HG02981 (cell line): Measurements from ENCODE around the gene GINS1.
"Not testable (repeated sequence)": the region's sequence is repeated elsewhere in the genome, so short reads cannot be mapped to it uniquely, and the experiment has no call there.

Source experiments
- ATAC-seq: cut with Tn5 transposase; IDR thresholded peaks from one replicate; pipeline ENCODE4 v1.9.1; 2021; ENCODE audit warnings: mild to moderate bottlenecking, moderate library complexity; ENCODE audit not compliant: unreplicated experiment

GINS1 gene

GRCh38 chr20:25473297-25473696 is 65.8 kb downstream of the GINS1 start:
- not testable (repeated sequence) for ATAC-seq

GRCh38 chr20:25476106-25477013 is 68.9 kb downstream of the GINS1 start:
- ATAC-seq = no peak

GRCh38 chr20:25477014-25477882 is 69.8 kb downstream of the GINS1 start:
- no peak for ATAC-seq

GRCh38 chr20:25478889-25479568 is 71.6 kb downstream of the GINS1 start:
- no peak for ATAC-seq

GRCh38 chr20:25479638-25480037 is 72.2 kb downstream of the GINS1 start:
- no peak for ATAC-seq

- ATAC-seq = no peak
These were observed 72.7 kb downstream of the GINS1 start for GRCh38 chr20:25480156-25480555.

GRCh38 chr20:25480797-25481196 is 73.3 kb downstream of the GINS1 start:
- ATAC-seq = no peak

- ATAC-seq = no peak
These were observed 73.9 kb downstream of the GINS1 start for GRCh38 chr20:25481235-25481917.

- no peak for ATAC-seq
These were observed 74.4 kb downstream of the GINS1 start for GRCh38 chr20:25481918-25482253.

- ATAC-seq = no peak
These were observed 76.1 kb downstream of the GINS1 start for GRCh38 chr20:25483431-25484132.

- ATAC-seq = no peak
These were observed 76.9 kb downstream of the GINS1 start for GRCh38 chr20:25484224-25484846.

GRCh38 chr20:25484911-25485511 is 77.5 kb downstream of the GINS1 start:
- ATAC-seq = no peak

GRCh38 chr20:25485872-25486271 is 78.4 kb downstream of the GINS1 start:
- ATAC-seq = no peak

- ATAC-seq = no peak
These were observed 78.9 kb downstream of the GINS1 start for GRCh38 chr20:25486377-25486776.

GRCh38 chr20:25487306-25487705 is 79.8 kb downstream of the GINS1 start:
- ATAC-seq = no peak

GRCh38 chr20:25487975-25488374 is 80.5 kb downstream of the GINS1 start:
- no peak for ATAC-seq

GRCh38 chr20:25489221-25489871 is 81.9 kb downstream of the GINS1 start:
- no peak for ATAC-seq

- ATAC-seq = no peak
These were observed 83.4 kb downstream of the GINS1 start for GRCh38 chr20:25490656-25491445.
